HG02610 (cell line): ENCODE results near the gene ZC3H12A.
A peak's percentile ranks its signal among the peaks of the same experiment; 100 is the strongest.

ENCODE experiments used
- ATAC-seq: cut with Tn5 transposase; IDR thresholded peaks from one replicate; pipeline ENCODE4 v1.9.1; 2021; ENCODE audit warnings: mild to moderate bottlenecking, moderate library complexity; ENCODE audit not compliant: unreplicated experiment

The ZC3H12A gene

GRCh38 chr1:37477946-37478345, 3.6 kb downstream of the ZC3H12A start:
- ATAC-seq, result no peak

GRCh38 chr1:37478451-37478881, 4.1 kb downstream of the ZC3H12A start:
- ATAC-seq, result no peak

- ATAC-seq, result no peak
These were observed 4.5 kb downstream of the ZC3H12A start for GRCh38 chr1:37478890-37479254.

- ATAC-seq, result peak; percentile 48
These were observed 5.1 kb downstream of the ZC3H12A start for GRCh38 chr1:37479255-37480124.

- ATAC-seq, result no peak
These were observed 5.7 kb downstream of the ZC3H12A start for GRCh38 chr1:37480125-37480466.

- no peak for ATAC-seq
These were observed 6.4 kb downstream of the ZC3H12A start for GRCh38 chr1:37480581-37481288.

- ATAC-seq, result no peak
These were observed 7.1 kb downstream of the ZC3H12A start for GRCh38 chr1:37481289-37482003.

- ATAC-seq, result no peak
These were observed 7.8 kb downstream of the ZC3H12A start for GRCh38 chr1:37482004-37482785.

GRCh38 chr1:37482796-37483744, 8.7 kb downstream of the ZC3H12A start:
- ATAC-seq, result no peak

GRCh38 chr1:37483785-37484184, 9.4 kb downstream of the ZC3H12A start:
- no peak for ATAC-seq

GRCh38 chr1:37484325-37485051, 10.1 kb downstream of the ZC3H12A start:
- ATAC-seq, result no peak

GRCh38 chr1:37485902-37486679, 11.7 kb downstream of the ZC3H12A start:
- no peak for ATAC-seq

- no peak for ATAC-seq
These were observed 12.6 kb downstream of the ZC3H12A start for GRCh38 chr1:37486680-37487618.

GRCh38 chr1:37487619-37487984, 13.2 kb downstream of the ZC3H12A start:
- no peak for ATAC-seq

- no peak for ATAC-seq
These were observed 19.1 kb downstream of the ZC3H12A start for GRCh38 chr1:37493336-37494098.

GRCh38 chr1:37495875-37496274, 21.5 kb downstream of the ZC3H12A start:
- no peak for ATAC-seq

GRCh38 chr1:37497832-37498231, 23.5 kb downstream of the ZC3H12A start:
- no peak for ATAC-seq
